Body of pancreas (tissue), 4 donors: Measurements from ENCODE around the gene CLDN11. TPM values are rescaled to one million over a fixed set of nuclear protein-coding genes. Genes with fewer than 3 reads are reported as not detected.

Source experiments
- ATAC-seq: fragments of 150-250 bp; one replicate; pipeline ENCODE4 v1.9.1; 2016
- DNase-seq, 4 donors: peaks; one replicate each; pipeline ENCODE4 v3.0.0-alpha.2; 2019
- H3K27ac ChIP-seq, 4 donors: fragments of 200-600 bp; sonication (generic); 1 replicate in 3 of 4; 2 replicates in 1 of 4; pipeline versions ENCODE4 v1.5.1 to v1.6.1; 2016 to 2019; ENCODE audit warnings: mild to moderate bottlenecking in 1 of 4, mixed read lengths in 1 of 4, moderate library complexity in 1 of 4
- H3K27me3 ChIP-seq, 2 donors: fragments of 200-600 bp; sonication (generic); one replicate each; pipeline ENCODE4 v1.6.0; 2016; ENCODE audit warnings: mild to moderate bottlenecking in 1 of 2
- H3K36me3 ChIP-seq, 2 donors: fragments of 200-600 bp; sonication (generic); replicated peaks in 1 of 2; 2 replicates each; pipeline ENCODE4 v1.5.1; 2016; ENCODE audit warnings: low read depth in 2 of 2; ENCODE audit not compliant: insufficient read depth in 1 of 2
- H3K4me1 ChIP-seq: fragments of 200-600 bp; sonication (generic); one replicate; pipeline ENCODE4 v1.6.0; 2016
- H3K4me3 ChIP-seq, 2 donors: fragments of 200-600 bp; sonication (generic); 1 replicate in 1 of 2; 2 replicates in 1 of 2; pipeline ENCODE4 v1.5.1; 2016 to 2019
- H3K9me3 ChIP-seq, 3 donors: fragments of 200-600 bp; sonication (generic); 1 replicate in 2 of 3; 2 replicates in 1 of 3; pipeline ENCODE4 v1.5.1; 2016
- CTCF ChIP-seq, 7 experiments: fragments of 450-650 bp in 4 of 7; fragments of 200-600 bp in 3 of 7; sonication (generic) in 3 of 7; IDR thresholded peaks; one replicate each; pipeline ENCODE4 v1.5.1; 2016 to 2019; ENCODE audit warnings: antibody characterized with exemption in 7 of 7
- POLR2A ChIP-seq, 3 donors: fragments of 450-650 bp; IDR thresholded peaks; one replicate each; pipeline ENCODE4 v1.6.1; 2016; ENCODE audit warnings: antibody characterized with exemption in 3 of 3, mild to moderate bottlenecking in 2 of 3
- WGBS, 2 donors: methylation state at CpG; one replicate each; pipeline ENCODE4 v1.1.5; 2017; 5-methylcytosine and 5-hydroxymethylcytosine counted together
- intact Hi-C: fragments of 100-400 bp; cut with DNase I; formaldehyde crosslinking; loops from one replicate; pipeline ENCODE4 v1.15.1; 2023
- total RNA-seq, 2 donors: library from RNA; depleted of rRNA; stranded (reverse); fragments of >200 nt; gene quantifications; one replicate each; pipeline ENCODE4 v1.1.0, GENCODE V29; 2016

Gene CLDN11
- total RNA-seq, 2 donors from 2014 or later: 3.9 to 5.6 TPM

- Histone ChIP-seq H3K27me3 (no peaks in the 10 kb centered on the region), H3K4me1 (no peaks in the 10 kb centered on the region), H3K27ac (no peak overlapping the region), H3K4me3 (no peak overlapping the region), H3K36me3 (no peaks in the 10 kb centered on the region), H3K9me3 (no peaks in the 10 kb centered on the region)
- WGBS, 2 donors: 47 to 54% methylated on average over 2 of the region's 2 CpGs
- no peak for ATAC-seq
- intact Hi-C loops: no loop called here
- no peak for TF ChIP-seq POLR2A (IDR thresholded peaks at IDR 0.05)
- TF ChIP-seq CTCF (IDR thresholded peaks at IDR 0.05): no peak
- no peak for DNase-seq
Observed at GRCh38 chr3:170428095-170428494, 9.4 kb downstream of the CLDN11 start.

DNA sequence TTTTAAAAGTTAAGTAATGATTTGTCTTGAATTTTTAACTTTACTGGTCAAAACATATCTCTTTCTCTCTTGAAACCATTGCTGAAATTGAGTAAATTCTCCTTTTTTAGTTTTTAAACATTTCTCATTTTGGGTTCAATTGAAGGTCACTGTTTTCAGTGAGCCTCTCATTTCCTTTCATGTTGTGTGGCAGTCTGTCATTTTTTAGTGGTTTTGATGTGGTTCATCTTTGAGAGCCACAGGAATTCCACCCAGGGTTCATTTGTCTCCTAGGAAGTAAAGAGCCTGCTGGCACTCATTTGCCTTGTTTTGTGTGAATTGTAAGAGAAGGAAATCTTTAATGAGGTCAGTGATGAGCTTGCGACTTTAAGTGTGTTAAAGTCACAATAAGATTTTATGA is 10.4 kb downstream of the CLDN11 start:
- no peak for TF ChIP-seq POLR2A (IDR thresholded peaks at IDR 0.05)
- no peak for TF ChIP-seq CTCF (IDR thresholded peaks at IDR 0.05)
- no peaks in the 10 kb centered on the region for H3K4me1 ChIP-seq
- intact Hi-C loops: no loop called here
- no peaks in the 10 kb centered on the region for H3K9me3 ChIP-seq
- DNase-seq (no peak), ATAC-seq (no peak)
- no peaks in the 10 kb centered on the region for H3K36me3 ChIP-seq
- no peaks in the 10 kb centered on the region for H3K27me3 ChIP-seq
- no peak overlapping the region for H3K4me3 ChIP-seq
- WGBS, 2 donors: 78 to 86% methylated on average over 1 of the region's 1 CpG
- H3K27ac ChIP-seq: no peak overlapping the region

GRCh38 chr3:170431054-170431453 is 12.4 kb downstream of the CLDN11 start:
- no peak for ATAC-seq
- intact Hi-C loops: no loop called here
- WGBS, 2 donors: 89 to 91% methylated on average over 3 of the region's 3 CpGs
- Histone ChIP-seq H3K4me3 (no peak overlapping the region), H3K27me3 (no peaks in the 10 kb centered on the region), H3K9me3 (no peaks in the 10 kb centered on the region), H3K4me1 (no peaks in the 10 kb centered on the region), H3K36me3 (no peaks in the 10 kb centered on the region), H3K27ac (no peak overlapping the region)
- TF ChIP-seq POLR2A (IDR thresholded peaks at IDR 0.05): no peak
- no peak for TF ChIP-seq CTCF (IDR thresholded peaks at IDR 0.05)
- DNase-seq: no peak

DNA sequence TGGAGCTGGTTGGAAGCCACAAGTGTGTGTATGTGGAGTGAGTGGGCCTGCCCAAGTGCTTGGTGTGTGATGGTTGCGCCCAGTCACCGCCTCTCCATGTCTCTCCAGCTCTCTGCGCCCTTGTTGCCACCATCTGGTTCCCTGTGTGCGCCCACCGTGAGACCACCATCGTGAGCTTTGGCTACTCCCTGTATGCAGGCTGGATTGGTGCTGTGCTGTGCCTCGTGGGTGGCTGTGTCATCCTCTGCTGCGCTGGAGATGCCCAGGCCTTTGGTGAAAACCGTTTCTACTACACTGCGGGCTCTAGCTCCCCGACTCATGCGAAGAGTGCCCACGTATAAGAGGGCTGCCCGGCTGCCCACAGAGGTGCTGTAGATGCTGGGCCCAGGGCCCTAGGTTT is 13.7 kb downstream of the CLDN11 start:
- WGBS, 2 donors: 91 to 93% methylated on average over 14 of the region's 14 CpGs
- DNase-seq (no peak), ATAC-seq (no peak)
- H3K4me3 ChIP-seq: no peak overlapping the region
- no peaks in the 10 kb centered on the region for H3K27me3 ChIP-seq
- no peak overlapping the region for H3K27ac ChIP-seq
- H3K4me1 ChIP-seq: no peaks in the 10 kb centered on the region
- intact Hi-C loops: no loop called here
- no peaks in the 10 kb centered on the region for H3K9me3 ChIP-seq
- no peaks in the 10 kb centered on the region for H3K36me3 ChIP-seq
- TF ChIP-seq POLR2A (IDR thresholded peaks at IDR 0.05): no peak
- no peak for TF ChIP-seq CTCF (IDR thresholded peaks at IDR 0.05)

GRCh38 chr3:170436697-170437096 is 18.0 kb downstream of the CLDN11 start:
- Histone ChIP-seq H3K9me3 (no peaks in the 10 kb centered on the region), H3K27ac (no peak overlapping the region), H3K4me3 (no peak overlapping the region), H3K36me3 (no peaks in the 10 kb centered on the region), H3K4me1 (no peaks in the 10 kb centered on the region), H3K27me3 (no peaks in the 10 kb centered on the region)
- intact Hi-C loops: no loop called here
- DNase-seq (no peak), ATAC-seq (no peak)
- TF ChIP-seq CTCF (IDR thresholded peaks at IDR 0.05): no peak
- TF ChIP-seq POLR2A (IDR thresholded peaks at IDR 0.05): no peak
- 92 to 96% methylated on average over 2 of the region's 2 CpGs for WGBS, 2 donors
